GM10248 (cell line): Measurements from ENCODE around the gene MTX2.
"Not testable (repeated sequence)": the region's sequence is repeated elsewhere in the genome, so short reads cannot be mapped to it uniquely, and the experiment has no call there.

Source experiments
- CTCF ChIA-PET: fragments of 300-600 bp; sonication (Branson Sonifier 250); formaldehyde crosslinking; extraction: SDS; loops from one replicate; lab custom pipeline; 2021; ENCODE audit warnings: antibody characterized with exemption; lab: Yijun Ruan, JAX
- POLR2A ChIA-PET: fragments of 350-650 bp; sonication (Branson Sonifier 250); formaldehyde crosslinking; extraction: SDS; loops from one replicate; lab custom pipeline; 2020; ENCODE audit warnings: antibody characterized with exemption; lab: Yijun Ruan, JAX
- DNase-seq: peaks from one replicate; pipeline ENCODE4 v3.0.0; 2012; ENCODE audit errors: extremely low spot score
- CTCF ChIP-seq: IDR thresholded peaks from 2 replicates; pipeline ENCODE4 v1.5.1; 2012; ENCODE audit warnings: mild to moderate bottlenecking, low read depth; ENCODE audit errors: extremely low read depth, missing control alignments, control extremely low read depth

Gene MTX2

GRCh38 chr2:176293334-176293733 lies 24.1 kb downstream of the MTX2 start:
- CTCF ChIA-PET = interaction anchor here (0.8 to 1.4 kb wide), 3 partner anchors 8 to 24 kb away, joined by 3 read pairs; partner anchors contain the start of gene MTX2
- no peak for TF ChIP-seq CTCF
- POLR2A ChIA-PET = no interaction called here
- no peak for DNase-seq

- POLR2A ChIA-PET = no interaction called here
- DNase-seq = no peak
- no peak for TF ChIP-seq CTCF
- CTCF ChIA-PET = no interaction called here
Observed at GRCh38 chr2:176297067-176297466, 27.8 kb downstream of the MTX2 start.

- ChIA-PET POLR2A (no interaction called here), CTCF (interaction anchor here (1.4 to 1.7 kb wide), 2 partner anchors 9 to 14 kb away, joined by 3 to 5 read pairs; no protein-coding TSS in a partner anchor)
- no peak for TF ChIP-seq CTCF
- DNase-seq = no peak
Observed at GRCh38 chr2:176297737-176298136, 28.5 kb downstream of the MTX2 start.

GRCh38 chr2:176306020-176306419 lies 36.8 kb downstream of the MTX2 start:
- CTCF ChIA-PET, DNase-seq, POLR2A ChIA-PET: not testable (repeated sequence)

GRCh38 chr2:176317199-176317598 lies 48.0 kb downstream of the MTX2 start:
- ChIA-PET CTCF (no interaction called here), POLR2A (no interaction called here)
- no peak for DNase-seq
- TF ChIP-seq CTCF = no peak

- no peak for TF ChIP-seq CTCF
- ChIA-PET CTCF (no interaction called here), POLR2A (no interaction called here)
- DNase-seq = no peak
Observed at GRCh38 chr2:176317623-176318065, 48.4 kb downstream of the MTX2 start.

- ChIA-PET POLR2A (no interaction called here), CTCF (interaction anchor here (1.1 to 2.7 kb wide), 2 partner anchors 11 to 20 kb away, joined by 4 to 8 read pairs; no protein-coding TSS in a partner anchor)
- TF ChIP-seq CTCF = no peak
- no peak for DNase-seq
Observed at GRCh38 chr2:176321916-176322315, 52.7 kb downstream of the MTX2 start.
